ENCODE measurements around the gene UBE2H.
A peak's percentile ranks its signal among the peaks of the same experiment; 100 is the strongest.

GRCh38 chr7:129829737-129830631 lies 122.8 kb downstream of the UBE2H start:
- TF ChIP-seq, protein P1, sequence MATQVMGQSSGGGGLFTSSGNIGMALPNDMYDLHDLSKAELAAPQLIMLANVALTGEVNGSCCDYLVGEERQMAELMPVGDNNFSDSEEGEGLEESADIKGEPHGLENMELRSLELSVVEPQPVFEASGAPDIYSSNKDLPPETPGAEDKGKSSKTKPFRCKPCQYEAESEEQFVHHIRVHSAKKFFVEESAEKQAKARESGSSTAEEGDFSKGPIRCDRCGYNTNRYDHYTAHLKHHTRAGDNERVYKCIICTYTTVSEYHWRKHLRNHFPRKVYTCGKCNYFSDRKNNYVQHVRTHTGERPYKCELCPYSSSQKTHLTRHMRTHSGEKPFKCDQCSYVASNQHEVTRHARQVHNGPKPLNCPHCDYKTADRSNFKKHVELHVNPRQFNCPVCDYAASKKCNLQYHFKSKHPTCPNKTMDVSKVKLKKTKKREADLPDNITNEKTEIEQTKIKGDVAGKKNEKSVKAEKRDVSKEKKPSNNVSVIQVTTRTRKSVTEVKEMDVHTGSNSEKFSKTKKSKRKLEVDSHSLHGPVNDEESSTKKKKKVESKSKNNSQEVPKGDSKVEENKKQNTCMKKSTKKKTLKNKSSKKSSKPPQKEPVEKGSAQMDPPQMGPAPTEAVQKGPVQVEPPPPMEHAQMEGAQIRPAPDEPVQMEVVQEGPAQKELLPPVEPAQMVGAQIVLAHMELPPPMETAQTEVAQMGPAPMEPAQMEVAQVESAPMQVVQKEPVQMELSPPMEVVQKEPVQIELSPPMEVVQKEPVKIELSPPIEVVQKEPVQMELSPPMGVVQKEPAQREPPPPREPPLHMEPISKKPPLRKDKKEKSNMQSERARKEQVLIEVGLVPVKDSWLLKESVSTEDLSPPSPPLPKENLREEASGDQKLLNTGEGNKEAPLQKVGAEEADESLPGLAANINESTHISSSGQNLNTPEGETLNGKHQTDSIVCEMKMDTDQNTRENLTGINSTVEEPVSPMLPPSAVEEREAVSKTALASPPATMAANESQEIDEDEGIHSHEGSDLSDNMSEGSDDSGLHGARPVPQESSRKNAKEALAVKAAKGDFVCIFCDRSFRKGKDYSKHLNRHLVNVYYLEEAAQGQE (IDR thresholded peaks at IDR 0.05): no peak
- TF ChIP-seq, protein P2, sequence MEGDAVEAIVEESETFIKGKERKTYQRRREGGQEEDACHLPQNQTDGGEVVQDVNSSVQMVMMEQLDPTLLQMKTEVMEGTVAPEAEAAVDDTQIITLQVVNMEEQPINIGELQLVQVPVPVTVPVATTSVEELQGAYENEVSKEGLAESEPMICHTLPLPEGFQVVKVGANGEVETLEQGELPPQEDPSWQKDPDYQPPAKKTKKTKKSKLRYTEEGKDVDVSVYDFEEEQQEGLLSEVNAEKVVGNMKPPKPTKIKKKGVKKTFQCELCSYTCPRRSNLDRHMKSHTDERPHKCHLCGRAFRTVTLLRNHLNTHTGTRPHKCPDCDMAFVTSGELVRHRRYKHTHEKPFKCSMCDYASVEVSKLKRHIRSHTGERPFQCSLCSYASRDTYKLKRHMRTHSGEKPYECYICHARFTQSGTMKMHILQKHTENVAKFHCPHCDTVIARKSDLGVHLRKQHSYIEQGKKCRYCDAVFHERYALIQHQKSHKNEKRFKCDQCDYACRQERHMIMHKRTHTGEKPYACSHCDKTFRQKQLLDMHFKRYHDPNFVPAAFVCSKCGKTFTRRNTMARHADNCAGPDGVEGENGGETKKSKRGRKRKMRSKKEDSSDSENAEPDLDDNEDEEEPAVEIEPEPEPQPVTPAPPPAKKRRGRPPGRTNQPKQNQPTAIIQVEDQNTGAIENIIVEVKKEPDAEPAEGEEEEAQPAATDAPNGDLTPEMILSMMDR (IDR thresholded peaks at IDR 0.05; ENCODE audit: low read depth, low read length, missing input control): peak; percentile 85
- TF ChIP-seq, protein P3, sequence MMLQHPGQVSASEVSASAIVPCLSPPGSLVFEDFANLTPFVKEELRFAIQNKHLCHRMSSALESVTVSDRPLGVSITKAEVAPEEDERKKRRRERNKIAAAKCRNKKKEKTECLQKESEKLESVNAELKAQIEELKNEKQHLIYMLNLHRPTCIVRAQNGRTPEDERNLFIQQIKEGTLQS (IDR thresholded peaks at IDR 0.05): no peak
- TF ChIP-seq, protein P4, sequence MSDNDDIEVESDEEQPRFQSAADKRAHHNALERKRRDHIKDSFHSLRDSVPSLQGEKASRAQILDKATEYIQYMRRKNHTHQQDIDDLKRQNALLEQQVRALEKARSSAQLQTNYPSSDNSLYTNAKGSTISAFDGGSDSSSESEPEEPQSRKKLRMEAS (IDR thresholded peaks at IDR 0.05): no peak
- TF ChIP-seq TAF1 (conservative IDR thresholded peaks at IDR 0.05) (no peak), RAD21 (IDR thresholded peaks at IDR 0.05) (peak; percentile 82 to 91), FOXA1 (IDR thresholded peaks at IDR 0.05) (no peak), RXRA (IDR thresholded peaks at IDR 0.05) (peak; percentile 42 to 73)
